ENCODE results near the gene TRIM33. TPM values are rescaled to one million over a fixed set of nuclear protein-coding genes. Genes with fewer than 3 reads are reported as not detected.

Gene TRIM33
- total and polyA plus RNA-seq, 8 donors, result 8.6 to 19.1 (median 15.6) TPM

DNA sequence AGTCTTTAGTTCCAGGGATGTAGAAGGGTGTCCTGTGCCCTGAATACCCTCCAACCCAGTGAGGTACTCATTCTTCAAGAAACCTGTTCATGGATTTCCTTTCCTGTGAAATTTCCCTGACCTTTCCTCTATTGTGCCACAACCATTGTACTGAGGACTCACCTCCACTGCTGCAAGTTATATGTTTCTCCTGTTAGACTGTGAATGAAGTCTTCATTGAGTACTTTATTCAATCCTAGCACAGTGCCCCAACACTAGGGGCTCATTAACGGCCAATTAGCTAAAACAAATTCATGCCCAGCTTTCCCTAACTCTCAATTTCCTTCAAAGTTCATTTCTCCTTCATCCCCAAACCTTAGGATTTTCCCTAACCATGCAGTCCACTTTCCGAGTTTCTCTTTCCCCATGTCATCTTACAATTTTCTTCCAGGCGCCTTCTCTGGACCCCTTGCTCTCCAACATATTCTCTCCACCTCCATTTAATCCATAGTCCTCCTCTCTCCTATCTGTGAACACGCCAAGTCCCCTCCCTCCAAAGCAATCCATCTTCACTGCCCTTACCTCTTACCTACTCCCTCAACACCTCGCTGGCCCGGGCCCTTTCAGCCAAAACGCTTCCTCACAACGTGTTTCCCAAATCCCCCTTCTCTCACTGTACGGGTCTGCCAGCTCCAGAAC, 1.3 kb downstream of the TRIM33 start:
- intact Hi-C loops (cut with DNase I), result no loop called here
- 1 to 2% methylated on average over 9 of the region's 9 CpGs for WGBS, 2 donors
- H3K4me1 ChIP-seq, result peaks cover 7 to 21% (median 17%) of the 10 kb centered on the region in 3 donors
- no peaks in the 10 kb centered on the region for H3K36me3 ChIP-seq
- no peak for DNase-seq
- FAIRE-seq, result no peak
- no peaks in the 10 kb centered on the region for H3K27me3 ChIP-seq
- H3K4me3 ChIP-seq, result peak overlapping the region; percentile 58 to 98 (median 91)
- H3K27ac ChIP-seq, result peak overlapping the region in 3 of 4 donors; percentile 63 to 97 (median 94)
- no peak for ATAC-seq
- TF ChIP-seq, protein P1, sequence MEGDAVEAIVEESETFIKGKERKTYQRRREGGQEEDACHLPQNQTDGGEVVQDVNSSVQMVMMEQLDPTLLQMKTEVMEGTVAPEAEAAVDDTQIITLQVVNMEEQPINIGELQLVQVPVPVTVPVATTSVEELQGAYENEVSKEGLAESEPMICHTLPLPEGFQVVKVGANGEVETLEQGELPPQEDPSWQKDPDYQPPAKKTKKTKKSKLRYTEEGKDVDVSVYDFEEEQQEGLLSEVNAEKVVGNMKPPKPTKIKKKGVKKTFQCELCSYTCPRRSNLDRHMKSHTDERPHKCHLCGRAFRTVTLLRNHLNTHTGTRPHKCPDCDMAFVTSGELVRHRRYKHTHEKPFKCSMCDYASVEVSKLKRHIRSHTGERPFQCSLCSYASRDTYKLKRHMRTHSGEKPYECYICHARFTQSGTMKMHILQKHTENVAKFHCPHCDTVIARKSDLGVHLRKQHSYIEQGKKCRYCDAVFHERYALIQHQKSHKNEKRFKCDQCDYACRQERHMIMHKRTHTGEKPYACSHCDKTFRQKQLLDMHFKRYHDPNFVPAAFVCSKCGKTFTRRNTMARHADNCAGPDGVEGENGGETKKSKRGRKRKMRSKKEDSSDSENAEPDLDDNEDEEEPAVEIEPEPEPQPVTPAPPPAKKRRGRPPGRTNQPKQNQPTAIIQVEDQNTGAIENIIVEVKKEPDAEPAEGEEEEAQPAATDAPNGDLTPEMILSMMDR (IDR thresholded peaks at IDR 0.05), result no peak
- H3K9me3 ChIP-seq, result no peaks in the 10 kb centered on the region

- intact Hi-C loops (cut with DNase I), result no loop called here
- no peaks in the 10 kb centered on the region for H3K27me3 ChIP-seq
- TF ChIP-seq, protein P1 (IDR thresholded peaks at IDR 0.05), result no peak
- H3K4me3 ChIP-seq, result no peak overlapping the region
- ATAC-seq (no peak), FAIRE-seq (no peak), DNase-seq (no peak)
- peaks cover 7 to 21% (median 17%) of the 10 kb centered on the region in 3 donors for H3K4me1 ChIP-seq
- WGBS, 2 donors, result 43 to 61% methylated on average over 2 of the region's 2 CpGs
- no peaks in the 10 kb centered on the region for H3K36me3 ChIP-seq
- no peaks in the 10 kb centered on the region for H3K9me3 ChIP-seq
- no peak overlapping the region for H3K27ac ChIP-seq
These were observed 2.6 kb downstream of the TRIM33 start for GRCh38 chr1:114508386-114508898.

DNA sequence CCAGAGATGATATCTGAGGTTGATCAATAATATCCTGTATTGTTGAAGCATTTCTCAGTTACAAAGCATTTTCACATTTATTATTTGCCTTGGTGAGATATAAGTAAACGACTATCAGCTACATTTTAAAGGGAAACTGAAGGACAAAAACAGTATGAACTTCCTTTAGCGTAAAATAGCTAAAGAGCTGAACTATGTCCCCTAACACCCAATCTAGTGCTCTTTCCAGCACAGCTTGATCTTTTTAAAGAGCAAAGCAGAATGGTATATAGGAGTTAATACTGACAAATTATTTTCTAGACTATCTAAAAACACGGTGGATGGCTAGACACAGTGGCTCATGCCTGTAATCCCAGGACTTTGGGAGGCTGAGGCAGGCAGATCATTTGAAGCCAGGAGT, 3.5 kb downstream of the TRIM33 start:
- Histone ChIP-seq H3K4me1 (peaks cover 7 to 21% (median 17%) of the 10 kb centered on the region in 3 donors), H3K9me3 (no peaks in the 10 kb centered on the region), H3K27ac (no peak overlapping the region), H3K27me3 (no peaks in the 10 kb centered on the region), H3K36me3 (no peaks in the 10 kb centered on the region), H3K4me3 (no peak overlapping the region)
- ATAC-seq (no peak), FAIRE-seq (no peak), DNase-seq (no peak)
- intact Hi-C loops (cut with DNase I), result no loop called here
- WGBS, 2 donors, result 37 to 46% methylated on average over 3 of the region's 3 CpGs
- TF ChIP-seq, protein P1 (IDR thresholded peaks at IDR 0.05), result no peak

GRCh38 chr1:114505148-114505561, 5.8 kb downstream of the TRIM33 start:
- H3K4me1 ChIP-seq, result peaks cover 7 to 21% (median 17%) of the 10 kb centered on the region in 3 donors
- no peak overlapping the region for H3K27ac ChIP-seq
- intact Hi-C loops (cut with DNase I), result no loop called here
- TF ChIP-seq, protein P1 (IDR thresholded peaks at IDR 0.05), result no peak
- DNase-seq (no peak), FAIRE-seq (no peak), ATAC-seq (no peak)
- H3K4me3 ChIP-seq, result no peak overlapping the region
- no peaks in the 10 kb centered on the region for H3K36me3 ChIP-seq
- 39 to 46% methylated on average over 2 of the region's 2 CpGs for WGBS, 2 donors
- H3K9me3 ChIP-seq, result no peaks in the 10 kb centered on the region
- no peaks in the 10 kb centered on the region for H3K27me3 ChIP-seq

- no peak overlapping the region for H3K4me3 ChIP-seq
- H3K27me3 ChIP-seq, result no peaks in the 10 kb centered on the region
- no peak for DNase-seq
- FAIRE-seq, result no peak
- WGBS, 2 donors, result 92 to 93% methylated on average over 7 of the region's 7 CpGs
- no peak for ATAC-seq
- TF ChIP-seq, protein P1 (IDR thresholded peaks at IDR 0.05), result no peak
- no peaks in the 10 kb centered on the region for H3K36me3 ChIP-seq
- no peaks in the 10 kb centered on the region for H3K9me3 ChIP-seq
- no peak overlapping the region for H3K27ac ChIP-seq
- peaks cover 0 to 13% (median 10%) of the 10 kb centered on the region in 3 donors for H3K4me1 ChIP-seq
- intact Hi-C loops (cut with DNase I), result no loop called here
These were observed 7.0 kb downstream of the TRIM33 start for GRCh38 chr1:114503916-114504422.
